CD14-positive monocyte (primary cell): ENCODE data around the gene HHIP. TPM values are rescaled to one million over a fixed set of nuclear protein-coding genes. Genes with fewer than 3 reads are reported as not detected.

Experiments
- DNase-seq, 3 donors: peaks; one replicate each; pipeline ENCODE4 v3.0.0-alpha.2; 2011 to 2022
- H2AFZ ChIP-seq: 2 replicates; pipeline ENCODE4 v1.6.0; 2012; ENCODE audit warnings: mild to moderate bottlenecking, low read depth, low read length, inconsistent platforms; ENCODE audit not compliant: insufficient read depth, poor library complexity, severe bottlenecking
- H3K27ac ChIP-seq, 2 donors: 1 replicate in 1 of 2; 2 replicates in 1 of 2; pipeline ENCODE4 v1.5.1; 2012 to 2013; ENCODE audit warnings: low read length in 2 of 2, control low read depth in 1 of 2, inconsistent platforms in 1 of 2, low read depth in 1 of 2, mild to moderate bottlenecking in 1 of 2
- H3K27me3 ChIP-seq, 2 donors: one replicate each; pipeline versions ENCODE4 v1.6.0 to v1.6.1; 2011 to 2013; ENCODE audit warnings: low read length in 2 of 2; ENCODE audit not compliant: control insufficient read depth in 2 of 2, insufficient read depth in 2 of 2
- H3K36me3 ChIP-seq, 2 donors: replicated peaks in 1 of 2; 1 replicate in 1 of 2; 2 replicates in 1 of 2; pipeline versions ENCODE4 v1.5.1 to v1.6.1; 2012 to 2013; ENCODE audit warnings: low read length in 2 of 2, control low read depth in 1 of 2, inconsistent platforms in 1 of 2, mild to moderate bottlenecking in 1 of 2; ENCODE audit not compliant: insufficient read depth in 2 of 2, control insufficient read depth in 1 of 2
- H3K4me1 ChIP-seq, 2 donors: 1 replicate in 1 of 2; 2 replicates in 1 of 2; pipeline versions ENCODE4 v1.5.1 to v1.6.1; 2012 to 2013; ENCODE audit warnings: low read length in 2 of 2, control low read depth in 1 of 2, inconsistent platforms in 1 of 2, mild to moderate bottlenecking in 1 of 2, moderate library complexity in 1 of 2; ENCODE audit not compliant: insufficient read depth in 2 of 2, control insufficient read depth in 1 of 2
- H3K4me2 ChIP-seq: replicated peaks from 2 replicates; pipeline ENCODE3; 2012; ENCODE audit warnings: low read length, moderate library complexity, mild to moderate bottlenecking; ENCODE audit not compliant: poor library complexity, severe bottlenecking; ENCODE audit errors: extremely low read depth
- H3K4me3 ChIP-seq, 3 experiments: fragments of 200-600 bp in 1 of 3; sonication (generic) in 1 of 3; replicated peaks in 1 of 3; 1 replicate in 2 of 3; 2 replicates in 1 of 3; pipeline ENCODE4 v1.5.1; 2011 to 2013; ENCODE audit warnings: low read length in 3 of 3, mild to moderate bottlenecking in 3 of 3, control low read depth in 2 of 3, low read depth in 2 of 3, inconsistent platforms in 1 of 3, moderate library complexity in 1 of 3
- H3K79me2 ChIP-seq: 2 replicates; pipeline ENCODE4 v1.6.0; 2012; ENCODE audit warnings: mild to moderate bottlenecking, control low read depth, inconsistent platforms, low read length, moderate library complexity; ENCODE audit not compliant: insufficient read depth
- H3K9ac ChIP-seq: 2 replicates; pipeline ENCODE4 v1.6.0; 2017; ENCODE audit warnings: low read length, mild to moderate bottlenecking; ENCODE audit not compliant: insufficient read depth, poor library complexity, severe bottlenecking
- H3K9me3 ChIP-seq, 2 donors: replicated peaks in 1 of 2; 1 replicate in 1 of 2; 2 replicates in 1 of 2; pipeline versions ENCODE4 v1.5.1 to v1.6.1; 2012 to 2013; ENCODE audit warnings: low read length in 2 of 2, control low read depth in 1 of 2; ENCODE audit not compliant: control insufficient read depth in 1 of 2, insufficient read depth in 1 of 2
- H4K20me1 ChIP-seq: 2 replicates; pipeline ENCODE4 v1.6.0; 2012; ENCODE audit warnings: mild to moderate bottlenecking, low read length, control low read depth, moderate library complexity; ENCODE audit not compliant: insufficient read depth
- H3K27ac Mint-ChIP-seq, 7 donors: one replicate each; pipeline ENCODE4 v1.8.0; 2020; ENCODE audit warnings: mild to moderate bottlenecking in 7 of 7, mixed read lengths in 7 of 7, moderate library complexity in 6 of 7, inconsistent platforms in 2 of 7
- H3K27me3 Mint-ChIP-seq, 3 donors: one replicate each; pipeline ENCODE4 v1.8.0; 2021 to 2022; ENCODE audit warnings: low read depth in 3 of 3, mild to moderate bottlenecking in 3 of 3, mixed read lengths in 3 of 3, moderate library complexity in 3 of 3, inconsistent platforms in 1 of 3
- H3K36me3 Mint-ChIP-seq, 2 donors: one replicate each; pipeline ENCODE4 v1.8.0; 2020; ENCODE audit warnings: mixed read lengths in 2 of 2, inconsistent platforms in 1 of 2, mild to moderate bottlenecking in 1 of 2
- H3K4me1 Mint-ChIP-seq: one replicate; pipeline ENCODE4 v1.8.0; 2020; ENCODE audit warnings: mild to moderate bottlenecking, mixed read lengths
- H3K4me3 Mint-ChIP-seq, 2 donors: one replicate each; pipeline ENCODE4 v1.8.0; 2020; ENCODE audit warnings: mild to moderate bottlenecking in 2 of 2, mixed read lengths in 2 of 2, moderate library complexity in 1 of 2
- H3K9me3 Mint-ChIP-seq, 7 donors: one replicate each; pipeline ENCODE4 v1.8.0; 2020 to 2022; ENCODE audit warnings: mixed read lengths in 7 of 7, mild to moderate bottlenecking in 6 of 7, moderate library complexity in 6 of 7, inconsistent platforms in 2 of 7
- CTCF ChIP-seq: fragments of 200-600 bp; IDR thresholded peaks from one replicate; pipeline ENCODE4 v1.8.0; 2022; ENCODE audit warnings: antibody characterized with exemption, mild to moderate bottlenecking
- WGBS: methylation state at CpG from one replicate; pipeline ENCODE4 v1.1.5; 2013; ENCODE audit warnings: missing lambda C conversion rate; ENCODE audit not compliant: insufficient coverage; 5-methylcytosine and 5-hydroxymethylcytosine counted together
- intact Hi-C, 2 donors: fragments of 100-400 bp; cut with micrococcal nuclease; formaldehyde crosslinking; loops; one replicate each; pipeline versions ENCODE4 v1.15.0 to v1.15.1; 2023
- polyA plus RNA-seq, 3 donors: library from polyadenylated mRNA; depleted of rRNA in 1 of 3; unstranded in 2 of 3; stranded (reverse) in 1 of 3; fragments of 300-500 nt in 2 of 3; fragments of >200 nt in 1 of 3; fragmentation: Illumina TruSeq in 2 of 3; gene quantifications; 1 replicate in 2 of 3; 2 replicates in 1 of 3; pipeline ENCODE4 v1.2.3, GENCODE V29; 2012 to 2021

The HHIP gene
- polyA plus RNA-seq, 3 donors: not detected

- Mint-ChIP-seq H3K9me3 (no peaks in the 10 kb centered on the region), H3K4me3 (no peak overlapping the region), H3K27me3 (no peaks in the 10 kb centered on the region), H3K27ac (no peak overlapping the region), H3K36me3 (no peaks in the 10 kb centered on the region), H3K4me1 (no peaks in the 10 kb centered on the region)
- Histone ChIP-seq H3K4me2 (no peak overlapping the region), H3K79me2 (no peaks in the 10 kb centered on the region), H3K27me3 (no peaks in the 10 kb centered on the region), H3K4me1 (no peaks in the 10 kb centered on the region), H4K20me1 (no peaks in the 10 kb centered on the region), H3K9me3 (no peaks in the 10 kb centered on the region), H3K4me3 (no peak overlapping the region), H2AFZ (no peak overlapping the region), H3K36me3 (no peaks in the 10 kb centered on the region), H3K9ac (no peak overlapping the region), H3K27ac (no peak overlapping the region)
- no peak for TF ChIP-seq CTCF
- no CpG with 5 or more reads among the region's 2 CpGs for WGBS
- intact Hi-C loops: no loop called here
- DNase-seq: no peak
These were observed 87.6 kb downstream of the HHIP start for GRCh38 chr4:144733566-144733965.

DNA sequence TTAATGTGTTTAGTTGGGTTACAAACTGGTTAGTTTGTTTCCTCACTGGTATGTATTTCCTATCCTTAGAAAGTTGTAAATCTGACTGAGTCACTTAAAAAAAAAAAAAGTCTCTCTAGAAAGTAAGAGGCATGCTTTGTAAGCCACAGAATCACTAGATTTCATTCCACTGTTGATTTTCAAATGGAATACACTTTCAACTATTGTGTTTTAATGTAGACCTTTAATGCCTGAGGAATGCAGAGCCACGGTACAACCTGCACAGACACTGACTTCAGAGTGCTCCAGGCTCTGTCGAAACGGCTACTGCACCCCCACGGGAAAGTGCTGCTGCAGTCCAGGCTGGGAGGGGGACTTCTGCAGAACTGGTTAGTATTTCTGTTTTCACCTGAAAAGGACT, 88.6 kb downstream of the HHIP start:
- no peak overlapping the region for H3K4me3 Mint-ChIP-seq
- Histone ChIP-seq H3K4me1 (no peaks in the 10 kb centered on the region), H3K79me2 (no peaks in the 10 kb centered on the region), H3K27me3 (no peaks in the 10 kb centered on the region), H3K9me3 (no peaks in the 10 kb centered on the region), H4K20me1 (no peaks in the 10 kb centered on the region), H3K4me3 (no peak overlapping the region), H3K9ac (no peak overlapping the region), H2AFZ (no peak overlapping the region), H3K27ac (no peak overlapping the region), H3K4me2 (no peak overlapping the region), H3K36me3 (no peaks in the 10 kb centered on the region)
- WGBS: 80% methylated on average over 2 of the region's 4 CpGs
- TF ChIP-seq CTCF: no peak
- H3K27me3 Mint-ChIP-seq: no peaks in the 10 kb centered on the region
- H3K4me1 Mint-ChIP-seq: no peaks in the 10 kb centered on the region
- H3K27ac Mint-ChIP-seq: no peak overlapping the region
- intact Hi-C loops: no loop called here
- no peaks in the 10 kb centered on the region for H3K9me3 Mint-ChIP-seq
- no peak for DNase-seq
- H3K36me3 Mint-ChIP-seq: no peaks in the 10 kb centered on the region
